OCI-M2 (cell line): ENCODE results near the gene CHI3L2.

Source experiments
- DNase-seq: peaks from one replicate; lab custom pipeline; 2025; ENCODE audit not compliant: unreplicated experiment; lab: John Stamatoyannopoulos, UW

The CHI3L2 gene

GRCh38 chr1:111290630-111291029, 63.1 kb downstream of the CHI3L2 start, which contains the start of gene CHIA:
TSS of gene CHIA (plus strand) at chr1:111290851. CDS start at chr1:111310468, 19,617 bp downstream.
- no peak for DNase-seq
